Peyer's patch (tissue), 4 donors: ENCODE measurements around the gene RIMBP3C. TPM values are rescaled to one million over a fixed set of nuclear protein-coding genes. Genes with fewer than 3 reads are reported as not detected.
A peak's percentile ranks its signal among the peaks of the same experiment; 100 is the strongest.
"Not testable (repeated sequence)": the region's sequence is repeated elsewhere in the genome, so short reads cannot be mapped to it uniquely, and the experiment has no call there.

ENCODE experiments used
- DNase-seq, 3 donors: peaks; one replicate each; pipeline ENCODE4 v3.0.0-alpha.2; 2017 to 2019
- H3K27ac ChIP-seq, 4 donors: fragments of 200-600 bp; sonication (generic); one replicate each; pipeline ENCODE4 v1.5.1; 2016 to 2019
- H3K27me3 ChIP-seq, 2 donors: fragments of 200-600 bp; sonication (generic); one replicate each; pipeline ENCODE4 v1.5.1; 2019
- H3K36me3 ChIP-seq, 3 donors: fragments of 200-600 bp; sonication (generic); one replicate each; pipeline ENCODE4 v1.5.1; 2016 to 2019
- H3K4me1 ChIP-seq, 4 donors: fragments of 200-600 bp; sonication (generic); one replicate each; pipeline ENCODE4 v1.5.1; 2016 to 2019
- H3K4me3 ChIP-seq, 4 donors: fragments of 200-600 bp; sonication (generic); 1 replicate in 3 of 4; 2 replicates in 1 of 4; pipeline ENCODE4 v1.5.1; 2016 to 2019; ENCODE audit warnings: mild to moderate bottlenecking in 1 of 4
- H3K9me3 ChIP-seq, 4 donors: fragments of 200-600 bp; sonication (generic); one replicate each; pipeline ENCODE4 v1.5.1; 2016 to 2019; ENCODE audit warnings: mild to moderate bottlenecking in 1 of 4
- POLR2A ChIP-seq, 2 donors: fragments of 450-650 bp; IDR thresholded peaks; one replicate each; pipeline ENCODE4 v1.5.1; 2017; ENCODE audit warnings: antibody characterized with exemption in 2 of 2, mild to moderate bottlenecking in 2 of 2, moderate library complexity in 2 of 2
- total RNA-seq, 4 donors: library from RNA; depleted of rRNA; stranded (reverse); fragments of >200 nt; gene quantifications; one replicate each; pipeline ENCODE4 v1.1.0, GENCODE V29; 2016
- TF ChIP-seq, protein P1 (sequence below), 6 experiments: fragments of 450-650 bp in 4 of 6; fragments of 200-600 bp in 2 of 6; sonication (generic) in 1 of 6; IDR thresholded peaks; one replicate each; pipeline ENCODE4 v1.5.1; 2017 to 2019; ENCODE audit warnings: antibody characterized with exemption in 6 of 6, mild to moderate bottlenecking in 3 of 6, moderate library complexity in 1 of 6

The RIMBP3C gene
- total RNA-seq, 4 donors from 2014 or later = 0.54 to 0.83 TPM; not detected in 2

- Histone ChIP-seq H3K27me3 (no peaks in the 10 kb centered on the region), H3K27ac (no peak overlapping the region), H3K36me3 (no peaks in the 10 kb centered on the region), H3K4me3 (no peak overlapping the region), H3K4me1 (peaks cover 0 to 26% (median 9%) of the 10 kb centered on the region in 4 donors), H3K9me3 (no peaks in the 10 kb centered on the region)
- TF ChIP-seq, protein P1, sequence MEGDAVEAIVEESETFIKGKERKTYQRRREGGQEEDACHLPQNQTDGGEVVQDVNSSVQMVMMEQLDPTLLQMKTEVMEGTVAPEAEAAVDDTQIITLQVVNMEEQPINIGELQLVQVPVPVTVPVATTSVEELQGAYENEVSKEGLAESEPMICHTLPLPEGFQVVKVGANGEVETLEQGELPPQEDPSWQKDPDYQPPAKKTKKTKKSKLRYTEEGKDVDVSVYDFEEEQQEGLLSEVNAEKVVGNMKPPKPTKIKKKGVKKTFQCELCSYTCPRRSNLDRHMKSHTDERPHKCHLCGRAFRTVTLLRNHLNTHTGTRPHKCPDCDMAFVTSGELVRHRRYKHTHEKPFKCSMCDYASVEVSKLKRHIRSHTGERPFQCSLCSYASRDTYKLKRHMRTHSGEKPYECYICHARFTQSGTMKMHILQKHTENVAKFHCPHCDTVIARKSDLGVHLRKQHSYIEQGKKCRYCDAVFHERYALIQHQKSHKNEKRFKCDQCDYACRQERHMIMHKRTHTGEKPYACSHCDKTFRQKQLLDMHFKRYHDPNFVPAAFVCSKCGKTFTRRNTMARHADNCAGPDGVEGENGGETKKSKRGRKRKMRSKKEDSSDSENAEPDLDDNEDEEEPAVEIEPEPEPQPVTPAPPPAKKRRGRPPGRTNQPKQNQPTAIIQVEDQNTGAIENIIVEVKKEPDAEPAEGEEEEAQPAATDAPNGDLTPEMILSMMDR (IDR thresholded peaks at IDR 0.05) = no peak
- no peak for TF ChIP-seq POLR2A (IDR thresholded peaks at IDR 0.05)
- no peak for DNase-seq
Measured at GRCh38 chr22:21585389-21585788, 34.1 kb upstream of the RIMBP3C start.

DNA sequence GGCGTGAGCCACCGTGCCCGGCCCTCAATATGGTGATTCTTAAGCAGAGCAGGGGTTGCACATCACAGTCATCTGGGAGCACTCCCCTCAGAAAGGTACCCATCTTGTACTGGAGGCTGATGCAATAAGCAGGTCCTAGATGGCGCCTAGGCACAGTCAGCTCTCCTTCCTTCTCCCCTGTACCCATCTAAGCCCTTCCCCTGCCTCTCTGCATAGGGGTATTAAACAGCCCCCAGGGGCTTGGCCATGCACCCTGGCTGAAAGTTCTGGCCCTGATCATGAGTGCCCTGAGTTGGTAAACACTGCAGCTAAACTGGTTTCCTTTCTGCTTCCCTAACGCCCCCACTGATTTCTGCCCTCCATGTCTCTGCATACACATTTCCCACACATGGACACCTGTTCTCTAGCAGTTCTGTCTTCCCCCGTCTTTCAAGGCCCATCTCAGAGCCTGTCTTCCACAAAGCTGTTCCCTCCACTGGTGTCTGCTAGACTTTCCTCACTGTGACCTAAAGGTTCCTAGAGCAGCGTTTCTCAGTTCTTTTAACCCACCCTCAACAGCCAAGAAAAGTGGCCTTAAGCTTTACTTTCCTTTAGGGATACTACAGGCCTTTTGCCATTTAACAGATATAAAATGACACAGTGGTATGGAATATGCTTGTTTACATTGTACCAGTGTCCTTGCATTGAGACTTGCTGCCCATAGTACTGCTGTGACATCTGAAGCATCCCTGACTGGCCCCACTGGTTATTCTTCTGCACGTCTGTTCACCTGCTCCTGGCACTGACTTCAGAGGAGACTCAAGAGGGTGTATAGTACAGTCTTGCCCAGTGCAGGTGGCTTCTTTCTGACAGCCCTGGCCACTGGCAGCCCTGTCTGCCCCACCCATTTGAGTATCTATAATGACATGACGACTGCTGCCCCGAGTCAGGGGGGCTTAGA lies 31.8 kb upstream of the RIMBP3C start:
- no peaks in the 10 kb centered on the region for H3K27me3 ChIP-seq

GRCh38 chr22:21581009-21581713 lies 29.9 kb upstream of the RIMBP3C start:
- H3K4me1 ChIP-seq = peaks cover 0 to 57% (median 7%) of the 10 kb centered on the region in 4 donors
- not testable (repeated sequence) for H3K9me3 ChIP-seq

More for the DNA sequence above, 31.8 kb upstream of the RIMBP3C start:
- H3K9me3 ChIP-seq = no peaks in the 10 kb centered on the region
- TF ChIP-seq POLR2A (IDR thresholded peaks at IDR 0.05) = no peak
- TF ChIP-seq, protein P1 (IDR thresholded peaks at IDR 0.05) = no peak
- no peak for DNase-seq
- no peak overlapping the region for H3K27ac ChIP-seq
- no peak overlapping the region for H3K4me3 ChIP-seq
- no peaks in the 10 kb centered on the region for H3K36me3 ChIP-seq
- H3K4me1 ChIP-seq = peaks cover 0 to 44% (median 14%) of the 10 kb centered on the region in 4 donors

GRCh38 chr22:21580623-21581007 lies 29.4 kb upstream of the RIMBP3C start:
- not testable (repeated sequence) for H3K36me3 ChIP-seq, H3K4me3 ChIP-seq, DNase-seq, H3K27me3 ChIP-seq, H3K9me3 ChIP-seq, H3K27ac ChIP-seq
- peaks cover 0 to 63% (median 7%) of the 10 kb centered on the region in 4 donors for H3K4me1 ChIP-seq

More at GRCh38 chr22:21581009-21581713, 29.9 kb upstream of the RIMBP3C start:
- not testable (repeated sequence) for H3K4me3 ChIP-seq, H3K27ac ChIP-seq, DNase-seq, H3K27me3 ChIP-seq, H3K36me3 ChIP-seq

DNA sequence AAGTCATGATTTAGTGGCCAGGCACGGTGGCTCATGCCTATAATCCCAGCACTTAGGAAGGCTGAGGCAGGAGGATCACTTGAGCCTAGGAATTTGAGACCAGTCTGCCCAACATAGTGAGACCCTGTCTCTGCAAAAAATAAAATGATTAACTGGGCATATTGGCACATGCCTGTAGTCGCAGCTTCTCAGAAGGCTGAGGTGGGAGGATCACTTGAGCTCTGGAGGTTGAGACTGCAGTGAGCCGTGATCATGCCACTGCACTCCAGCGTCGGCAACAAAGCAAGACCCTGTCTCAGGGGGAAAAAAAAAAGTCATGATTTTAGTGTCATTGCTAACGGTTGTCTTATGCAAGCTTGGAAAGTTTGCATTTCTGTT lies 28.2 kb upstream of the RIMBP3C start:
- no peak overlapping the region for H3K4me3 ChIP-seq
- DNase-seq = no peak
- no peaks in the 10 kb centered on the region for H3K9me3 ChIP-seq
- H3K4me1 ChIP-seq = peaks cover 0 to 68% (median 7%) of the 10 kb centered on the region in 4 donors
- TF ChIP-seq, protein P1 (IDR thresholded peaks at IDR 0.05) = no peak
- TF ChIP-seq POLR2A (IDR thresholded peaks at IDR 0.05) = no peak
- H3K27me3 ChIP-seq = no peaks in the 10 kb centered on the region
- no peaks in the 10 kb centered on the region for H3K36me3 ChIP-seq
- H3K27ac ChIP-seq = peak overlapping the region in 1 of 4 donors; percentile 5

GRCh38 chr22:21573750-21574494 lies 22.7 kb upstream of the RIMBP3C start:
- Histone ChIP-seq H3K36me3 (no peaks in the 10 kb centered on the region), H3K4me3 (no peak overlapping the region), H3K27me3 (no peaks in the 10 kb centered on the region), H3K9me3 (no peaks in the 10 kb centered on the region), H3K4me1 (peaks cover 3 to 87% (median 19%) of the 10 kb centered on the region in 4 donors), H3K27ac (no peak overlapping the region)
- no peak for TF ChIP-seq POLR2A (IDR thresholded peaks at IDR 0.05)
- TF ChIP-seq, protein P1 (IDR thresholded peaks at IDR 0.05) = no peak
- no peak for DNase-seq
